Activated naive CD8-positive, alpha-beta T cell treated with anti-CD3 and anti-CD28 coated beads, Interleukin-2, amount 10 ng/mL, durations not matched to agents 7 days and 5 days (primary cell): ENCODE measurements around the gene SLC29A3. TPM values are rescaled to one million over a fixed set of nuclear protein-coding genes. Genes with fewer than 3 reads are reported as not detected.
A peak's percentile ranks its signal among the peaks of the same experiment; 100 is the strongest.

Experiments used
- ATAC-seq: fragments of 150-1000 bp; cut with Tn5 transposase; one replicate; pipeline ENCODE4 v1.10.0; 2021; ENCODE audit warnings: low read depth, moderate library complexity
- POLR2A ChIA-PET: fragments of 350-600 bp; sonication (Branson Sonifier 250); formaldehyde crosslinking; loops from one replicate; lab custom pipeline; 2021; ENCODE audit warnings: antibody characterized with exemption; lab: Charles Lee
- DNase-seq: peaks from one replicate; pipeline ENCODE4 v3.0.0; 2021
- H3K27ac Mint-ChIP-seq: one replicate; pipeline ENCODE4 v1.8.0; 2022; ENCODE audit warnings: mild to moderate bottlenecking, mixed read lengths
- H3K27me3 Mint-ChIP-seq: one replicate; pipeline ENCODE4 v1.8.0; 2022; ENCODE audit warnings: mild to moderate bottlenecking, moderate library complexity, mixed read lengths
- H3K36me3 Mint-ChIP-seq: one replicate; pipeline ENCODE4 v1.8.0; 2021; ENCODE audit warnings: mild to moderate bottlenecking, mixed read lengths
- H3K4me1 Mint-ChIP-seq: one replicate; pipeline ENCODE4 v1.8.0; 2021; ENCODE audit warnings: mixed read lengths
- H3K4me3 Mint-ChIP-seq: one replicate; pipeline ENCODE4 v1.8.0; 2022; ENCODE audit warnings: mild to moderate bottlenecking, moderate library complexity, mixed read lengths
- H3K9me3 Mint-ChIP-seq: one replicate; pipeline ENCODE4 v1.8.0; 2021; ENCODE audit warnings: mixed read lengths
- total RNA-seq, 2 experiments: library from RNA; stranded (reverse); gene quantifications; one replicate each; pipeline ENCODE4 v1.2.3, GENCODE V29; 2021

SLC29A3 gene
- total RNA-seq, 2 experiments from 2014 or later = 5.6 to 5.8 TPM

DNA sequence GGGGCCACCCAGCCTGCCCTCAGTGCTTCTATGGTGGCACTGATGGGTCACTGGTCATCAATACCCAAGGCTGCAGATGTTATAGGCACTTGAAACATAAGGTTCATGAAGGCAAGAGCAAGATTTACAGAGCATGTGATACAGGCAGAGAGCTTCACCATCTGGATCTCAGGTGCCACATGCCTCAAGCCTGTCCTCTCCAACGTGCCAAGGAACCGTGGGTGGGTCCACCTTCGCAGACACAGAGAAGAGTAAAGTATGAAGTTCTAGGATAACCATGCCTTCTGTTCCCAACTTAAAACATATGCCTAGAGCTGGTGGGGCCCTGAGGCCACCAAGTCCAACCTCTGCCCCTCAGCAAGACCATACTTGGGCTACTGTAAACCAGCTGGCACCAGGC, 51.0 kb downstream of the SLC29A3 start:
- Mint-ChIP-seq H3K27ac (no peak overlapping the region), H3K9me3 (no peaks in the 10 kb centered on the region), H3K36me3 (no peaks in the 10 kb centered on the region), H3K4me3 (no peak overlapping the region), H3K27me3 (peaks cover 6% of the 10 kb centered on the region), H3K4me1 (peaks cover 6% of the 10 kb centered on the region)
- no peak for DNase-seq
- no peak for ATAC-seq
- POLR2A ChIA-PET = no interaction called here

DNA sequence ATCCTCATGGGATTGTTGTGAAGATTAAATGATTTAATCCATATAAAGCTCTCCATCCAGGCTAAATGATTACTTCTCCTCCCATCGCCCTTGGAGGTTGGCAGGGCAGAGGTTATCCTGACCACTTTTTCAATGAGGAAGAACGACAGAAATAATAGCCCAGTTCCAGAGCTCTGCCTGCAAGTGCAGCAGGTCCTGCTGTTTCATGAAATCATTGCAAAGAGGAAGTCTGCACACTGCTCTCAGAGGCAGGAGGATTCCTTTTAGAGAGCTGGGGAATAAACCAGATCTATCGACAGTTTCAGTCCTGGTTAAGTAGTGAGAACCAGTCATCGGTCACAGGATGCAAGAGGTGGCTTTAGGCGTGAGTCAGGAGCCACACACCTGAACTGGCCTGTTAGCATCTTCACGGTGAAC, 52.7 kb downstream of the SLC29A3 start:
- Mint-ChIP-seq H3K4me1 (peaks cover 10% of the 10 kb centered on the region), H3K27ac (no peak overlapping the region), H3K36me3 (no peaks in the 10 kb centered on the region), H3K4me3 (no peak overlapping the region), H3K27me3 (peaks cover 6% of the 10 kb centered on the region), H3K9me3 (no peaks in the 10 kb centered on the region)
- POLR2A ChIA-PET = no interaction called here
- DNase-seq (no peak), ATAC-seq (no peak)

DNA sequence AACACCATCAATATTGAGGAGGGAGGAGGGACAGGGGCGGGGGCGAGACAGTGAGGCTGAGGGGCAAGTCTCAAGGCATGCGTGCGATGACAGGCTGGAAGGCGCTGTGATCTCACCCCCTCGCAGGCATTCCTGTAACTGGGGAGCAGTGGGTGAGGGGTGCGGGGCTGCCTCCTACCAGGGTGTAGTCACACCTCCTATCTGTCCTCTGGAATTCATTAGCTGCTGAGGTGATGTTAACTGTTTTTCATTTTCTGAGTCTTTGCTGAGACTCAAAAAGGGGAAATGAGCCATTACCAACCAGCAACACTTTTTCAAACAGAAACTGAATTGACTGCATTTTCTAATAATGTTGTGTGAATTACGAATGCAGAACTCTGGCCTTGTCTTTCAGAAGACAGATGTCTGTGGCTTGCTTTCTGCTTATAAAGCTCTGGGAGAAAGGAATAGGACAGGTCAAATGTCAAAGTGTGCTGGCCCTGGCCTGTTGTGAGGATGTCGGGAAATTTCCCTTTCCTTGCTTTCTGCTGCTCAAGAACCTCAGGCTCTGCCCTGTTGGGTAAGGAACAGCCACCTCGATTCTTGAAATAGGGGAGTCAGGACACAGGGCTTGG, 53.9 kb downstream of the SLC29A3 start:
- Mint-ChIP-seq H3K27ac (no peak overlapping the region), H3K36me3 (no peaks in the 10 kb centered on the region), H3K4me3 (no peak overlapping the region), H3K9me3 (no peaks in the 10 kb centered on the region), H3K4me1 (peaks cover 10% of the 10 kb centered on the region), H3K27me3 (peaks cover 6% of the 10 kb centered on the region)
- POLR2A ChIA-PET = no interaction called here
- DNase-seq (no peak), ATAC-seq (no peak)

DNA sequence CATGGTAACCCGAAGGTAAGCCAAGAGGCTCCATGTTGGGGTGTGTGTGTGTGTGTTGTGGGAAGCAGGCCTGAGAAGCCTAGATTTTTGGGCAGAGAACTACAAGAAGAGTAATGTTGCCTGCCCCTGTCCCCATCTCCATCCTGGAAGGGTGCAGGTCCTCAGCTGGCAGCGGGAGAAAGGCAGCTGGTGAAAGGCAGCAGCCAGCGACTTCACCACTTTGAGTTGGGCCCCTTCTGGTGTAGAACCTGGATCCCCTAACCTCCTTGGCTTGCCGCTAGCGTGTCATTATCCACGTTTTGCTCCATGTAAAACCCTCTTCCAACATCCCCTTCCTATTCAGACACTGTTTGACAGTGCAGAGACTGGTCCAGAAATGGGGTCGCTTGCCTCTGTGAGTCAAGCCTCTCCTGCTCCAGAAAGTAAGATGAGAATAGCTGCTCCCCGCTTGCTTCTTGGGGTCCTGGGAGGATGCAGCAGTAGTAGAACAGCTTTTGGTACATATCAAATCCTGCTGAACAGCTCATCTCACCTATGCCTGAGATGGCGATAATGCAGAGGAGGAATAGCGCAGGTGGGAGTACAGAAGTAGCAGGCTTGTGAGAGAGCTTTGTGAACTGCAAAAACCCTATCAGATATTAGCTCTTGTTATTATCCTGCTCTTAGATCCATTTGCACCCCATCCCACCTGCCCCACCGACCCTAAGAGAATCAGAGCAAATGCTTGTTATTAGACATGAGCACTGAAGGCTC, 55.6 kb downstream of the SLC29A3 start:
- ATAC-seq (no peak), DNase-seq (no peak)
- Mint-ChIP-seq H3K27me3 (peaks cover 6% of the 10 kb centered on the region), H3K4me3 (no peak overlapping the region), H3K36me3 (no peaks in the 10 kb centered on the region), H3K4me1 (peaks cover 10% of the 10 kb centered on the region), H3K27ac (no peak overlapping the region), H3K9me3 (no peaks in the 10 kb centered on the region)
- POLR2A ChIA-PET = no interaction called here

DNA sequence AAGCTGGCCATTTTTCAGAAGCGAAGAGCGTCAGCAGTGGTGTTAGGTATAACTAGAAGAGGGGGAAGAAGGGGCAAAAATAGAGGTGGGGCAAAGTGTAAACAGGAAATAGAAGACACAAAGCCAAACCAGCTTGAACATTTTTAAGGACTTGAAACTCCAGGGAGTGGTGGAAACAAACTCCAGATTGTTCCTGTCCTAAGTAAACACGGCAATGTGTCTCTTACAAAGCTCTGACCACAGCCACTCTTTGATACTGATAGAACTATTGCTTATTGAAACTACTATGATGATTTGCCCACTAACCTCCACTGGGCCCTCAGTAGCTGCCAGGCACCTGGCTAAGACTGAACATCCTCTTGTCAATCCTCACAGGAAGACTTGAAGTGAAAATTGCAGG, 56.9 kb downstream of the SLC29A3 start:
- Mint-ChIP-seq H3K9me3 (no peaks in the 10 kb centered on the region), H3K4me1 (peaks cover 10% of the 10 kb centered on the region), H3K27ac (no peak overlapping the region), H3K27me3 (peaks cover 5% of the 10 kb centered on the region), H3K4me3 (peak overlapping the region; percentile 75), H3K36me3 (no peaks in the 10 kb centered on the region)
- no peak for ATAC-seq
- POLR2A ChIA-PET = no interaction called here
- no peak for DNase-seq

DNA sequence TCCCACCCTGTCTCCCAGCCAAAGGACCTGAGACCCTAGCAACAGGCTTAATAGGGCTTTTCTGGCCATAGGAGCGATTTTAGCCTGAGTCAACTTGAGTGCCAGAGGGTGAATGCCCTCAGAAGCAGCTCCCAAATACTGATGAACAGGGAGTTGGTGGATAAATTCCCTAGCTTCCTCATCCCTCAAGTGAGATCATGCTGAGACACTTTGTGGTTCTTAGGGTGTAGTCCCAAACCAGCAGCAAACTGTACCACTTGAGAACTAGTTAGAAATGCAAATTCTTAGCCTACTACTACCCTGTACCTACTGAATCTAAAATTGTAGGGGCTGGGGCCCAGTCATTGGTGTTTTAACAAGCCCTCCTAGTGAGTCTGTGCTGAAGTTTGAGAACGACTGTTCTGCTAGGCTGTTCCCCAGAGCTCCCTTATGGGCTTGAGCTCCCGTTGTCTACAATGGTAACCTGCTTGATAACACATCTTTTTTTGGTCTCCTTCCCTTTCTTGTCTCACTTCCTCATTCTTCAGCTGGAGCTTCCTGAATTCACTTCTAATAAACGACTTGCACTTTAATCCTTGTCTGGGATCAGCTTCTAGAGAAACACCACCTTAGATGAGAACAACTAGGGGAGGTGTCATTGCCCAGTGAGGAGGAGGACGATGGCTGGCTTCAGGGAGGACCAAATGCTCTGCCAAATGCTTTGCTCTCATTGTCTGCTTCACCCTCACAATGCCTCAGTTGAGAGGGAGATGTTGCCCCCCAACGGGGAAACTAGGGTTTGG, 59.5 kb downstream of the SLC29A3 start:
- H3K27ac Mint-ChIP-seq = no peak overlapping the region
- peaks cover 2% of the 10 kb centered on the region for H3K27me3 Mint-ChIP-seq
- POLR2A ChIA-PET = interaction anchor here (1.1 to 1.7 kb wide), 2 partner anchors 60 to 395 kb away, joined by 3 to 4 read pairs; partner anchors contain the start of genes SLC29A3 and VSIR
- no peaks in the 10 kb centered on the region for H3K9me3 Mint-ChIP-seq
- no peaks in the 10 kb centered on the region for H3K36me3 Mint-ChIP-seq
- no peak overlapping the region for H3K4me3 Mint-ChIP-seq
- H3K4me1 Mint-ChIP-seq = peaks cover 8% of the 10 kb centered on the region
- ATAC-seq (no peak), DNase-seq (no peak)

DNA sequence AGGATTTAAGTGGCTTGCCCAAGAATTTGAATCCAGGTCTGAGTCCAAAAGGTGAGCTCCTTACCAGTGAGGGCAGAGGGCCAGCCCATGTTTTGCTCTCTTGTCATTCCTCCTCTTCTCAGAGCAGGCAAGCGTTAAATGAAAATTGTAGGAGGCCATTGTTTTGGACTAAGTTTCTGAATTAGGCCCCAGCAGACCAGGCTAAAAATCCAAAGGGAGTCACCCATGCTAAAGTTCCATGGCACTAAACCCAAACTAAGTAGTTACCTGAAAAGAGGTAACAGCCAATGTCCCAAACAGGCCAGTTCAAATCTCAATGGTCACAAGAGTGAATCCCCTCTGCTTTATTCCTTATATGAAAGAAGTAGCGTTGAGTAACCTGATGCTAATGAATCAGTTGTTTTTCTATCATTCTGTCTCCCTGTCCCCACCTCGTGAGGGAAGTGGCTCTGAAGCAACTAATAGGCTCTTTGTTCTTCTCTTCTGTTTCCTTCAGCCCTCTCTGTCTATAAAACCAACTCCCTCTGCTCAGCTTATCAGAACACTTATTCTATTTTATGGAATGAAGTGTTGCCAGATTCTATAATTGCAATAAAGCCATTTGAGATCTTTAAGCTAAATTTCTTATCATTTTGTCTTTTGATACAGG, 60.2 kb downstream of the SLC29A3 start:
- POLR2A ChIA-PET = no interaction called here
- Mint-ChIP-seq H3K9me3 (no peaks in the 10 kb centered on the region), H3K27me3 (peaks cover 2% of the 10 kb centered on the region), H3K27ac (no peak overlapping the region), H3K4me1 (peaks cover 8% of the 10 kb centered on the region), H3K4me3 (no peak overlapping the region), H3K36me3 (no peaks in the 10 kb centered on the region)
- DNase-seq (no peak), ATAC-seq (no peak)

DNA sequence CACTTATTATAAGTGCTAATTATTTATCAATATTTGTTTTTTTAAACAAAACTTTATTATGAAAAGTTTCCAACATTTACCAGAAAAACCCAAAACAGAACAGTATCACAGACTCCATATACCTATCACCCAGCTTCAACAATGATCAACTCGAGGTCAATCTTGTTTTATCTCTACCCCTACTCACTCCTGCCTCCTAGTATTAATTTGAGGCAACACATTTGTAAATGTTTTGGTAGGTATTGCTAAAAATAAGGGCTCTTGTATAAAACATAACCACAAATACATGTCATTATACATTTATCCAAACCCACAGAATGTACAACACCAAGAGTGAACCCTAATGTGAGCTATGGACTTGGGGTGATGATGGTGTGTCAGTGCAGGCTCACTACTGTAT, 61.8 kb downstream of the SLC29A3 start:
- no peak for DNase-seq
- H3K9me3 Mint-ChIP-seq = no peaks in the 10 kb centered on the region
- POLR2A ChIA-PET = no interaction called here
- peaks cover 2% of the 10 kb centered on the region for H3K27me3 Mint-ChIP-seq
- no peak overlapping the region for H3K27ac Mint-ChIP-seq
- ATAC-seq = no peak
- H3K36me3 Mint-ChIP-seq = no peaks in the 10 kb centered on the region
- H3K4me1 Mint-ChIP-seq = peaks cover 8% of the 10 kb centered on the region
- H3K4me3 Mint-ChIP-seq = no peak overlapping the region

DNA sequence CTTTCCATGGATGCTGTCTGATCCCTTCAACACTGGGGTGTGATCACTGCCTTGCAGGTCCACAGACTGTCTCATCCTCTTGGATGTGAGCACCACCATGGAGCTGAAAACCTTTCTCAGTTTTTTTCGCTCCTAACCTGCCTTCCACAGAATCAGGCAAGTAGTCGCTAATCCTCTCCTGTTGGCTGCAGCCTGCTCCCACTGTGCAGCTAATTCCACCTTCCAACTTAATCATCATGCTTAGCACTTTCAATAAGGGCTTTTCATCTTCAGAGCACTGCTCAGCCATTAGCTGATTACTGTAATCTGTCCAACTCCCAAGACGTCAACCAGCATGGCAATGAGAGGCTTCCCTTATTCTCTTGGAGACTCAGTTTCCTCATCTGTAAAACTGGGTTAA, 62.6 kb downstream of the SLC29A3 start:
- POLR2A ChIA-PET = no interaction called here
- no peak for ATAC-seq
- no peak overlapping the region for H3K27ac Mint-ChIP-seq

DNA sequence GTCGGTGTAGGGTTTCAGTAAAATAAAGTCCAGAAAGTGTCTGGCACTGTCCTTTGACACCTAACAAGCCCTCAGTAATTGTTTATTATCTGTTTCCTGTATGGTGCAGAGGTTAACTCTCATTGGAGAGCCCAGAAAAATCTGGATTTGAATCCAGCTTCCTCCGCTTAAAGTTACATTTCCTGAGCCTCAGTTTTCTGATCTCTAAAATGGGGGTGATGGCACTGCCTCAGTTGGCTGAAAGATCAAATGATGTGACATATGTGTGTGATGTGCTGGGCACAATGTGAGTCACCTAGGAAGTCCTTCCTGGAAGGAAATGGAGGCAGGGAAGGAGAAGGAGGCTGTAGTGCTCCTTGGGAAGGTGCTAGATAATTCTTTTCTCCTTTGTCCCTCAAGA, 63.0 kb downstream of the SLC29A3 start:
- Mint-ChIP-seq H3K27ac (no peak overlapping the region), H3K27me3 (peaks cover 5% of the 10 kb centered on the region), H3K9me3 (no peaks in the 10 kb centered on the region), H3K36me3 (no peaks in the 10 kb centered on the region), H3K4me3 (no peak overlapping the region), H3K4me1 (peaks cover 5% of the 10 kb centered on the region)
- POLR2A ChIA-PET = no interaction called here
- DNase-seq (no peak), ATAC-seq (no peak)

More for the DNA sequence above, 62.6 kb downstream of the SLC29A3 start:
- H3K4me1 Mint-ChIP-seq = peaks cover 5% of the 10 kb centered on the region
- H3K9me3 Mint-ChIP-seq = no peaks in the 10 kb centered on the region
- no peaks in the 10 kb centered on the region for H3K36me3 Mint-ChIP-seq
- DNase-seq = no peak
- H3K27me3 Mint-ChIP-seq = peaks cover 5% of the 10 kb centered on the region
- H3K4me3 Mint-ChIP-seq = no peak overlapping the region

DNA sequence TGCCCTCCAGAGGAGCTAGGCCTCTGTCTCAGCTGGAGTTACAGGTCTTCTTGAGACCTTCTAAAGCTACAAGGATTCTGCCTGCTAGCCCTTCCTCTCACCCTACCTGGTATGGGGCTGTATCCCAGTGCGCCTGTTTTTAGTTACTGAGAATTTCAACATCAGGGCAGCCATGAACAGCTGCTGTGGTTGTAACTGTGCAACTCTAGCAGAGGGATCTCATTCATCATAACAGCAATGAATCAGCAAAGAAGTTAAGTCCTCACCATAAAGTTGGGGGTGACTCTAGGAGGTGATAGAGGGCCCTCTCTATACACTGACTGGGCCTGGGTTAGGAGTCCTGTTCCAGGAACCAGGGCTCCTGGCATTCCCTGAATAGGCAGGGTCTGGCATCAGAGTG, 63.7 kb downstream of the SLC29A3 start:
- no peaks in the 10 kb centered on the region for H3K9me3 Mint-ChIP-seq
- H3K36me3 Mint-ChIP-seq = no peaks in the 10 kb centered on the region
- no peak overlapping the region for H3K4me3 Mint-ChIP-seq
- H3K27ac Mint-ChIP-seq = no peak overlapping the region
- peaks cover under 1% of the 10 kb centered on the region for H3K4me1 Mint-ChIP-seq
- DNase-seq (no peak), ATAC-seq (no peak)
- peaks cover 7% of the 10 kb centered on the region for H3K27me3 Mint-ChIP-seq
- POLR2A ChIA-PET = no interaction called here

DNA sequence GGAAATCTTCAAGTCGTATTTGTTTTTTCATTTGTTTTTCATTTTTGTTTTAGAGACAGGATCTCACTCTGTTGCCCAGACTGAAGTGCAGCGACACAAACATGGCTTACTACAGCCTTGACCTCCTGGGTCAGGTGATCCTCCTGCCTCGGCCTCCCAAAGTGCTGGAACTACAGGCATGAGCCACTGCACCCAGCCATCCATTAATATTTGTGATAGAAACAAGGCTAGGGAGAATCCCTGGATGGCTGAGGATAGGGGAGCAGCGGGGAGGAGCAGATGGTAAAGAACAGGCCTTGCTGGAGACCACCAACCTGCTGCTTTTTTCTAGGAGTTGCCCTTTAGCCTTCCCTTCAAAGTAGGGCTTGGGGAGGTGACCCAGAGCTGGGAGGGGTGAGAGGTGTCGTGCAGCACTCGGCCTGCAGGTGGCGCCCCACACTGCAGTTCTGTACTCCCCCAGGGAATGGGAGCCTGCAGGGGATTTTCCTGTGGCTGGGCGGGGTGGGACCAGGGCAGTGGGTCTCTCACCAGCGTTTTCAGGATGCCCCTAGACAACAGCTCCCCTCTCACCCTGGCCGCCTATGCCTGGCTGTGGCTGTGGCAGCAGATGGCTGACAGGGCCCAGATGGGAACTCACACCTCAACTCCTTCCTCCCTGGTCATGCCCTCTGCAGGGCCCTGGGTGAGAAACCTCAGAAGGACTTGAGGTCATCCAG, 65.1 kb downstream of the SLC29A3 start:
- Mint-ChIP-seq H3K27ac (no peak overlapping the region), H3K9me3 (no peaks in the 10 kb centered on the region), H3K36me3 (no peaks in the 10 kb centered on the region), H3K27me3 (peaks cover 16% of the 10 kb centered on the region), H3K4me3 (no peak overlapping the region), H3K4me1 (no peaks in the 10 kb centered on the region)
- ATAC-seq = peak; percentile 83
- DNase-seq = peak; percentile 85
- POLR2A ChIA-PET = no interaction called here

DNA sequence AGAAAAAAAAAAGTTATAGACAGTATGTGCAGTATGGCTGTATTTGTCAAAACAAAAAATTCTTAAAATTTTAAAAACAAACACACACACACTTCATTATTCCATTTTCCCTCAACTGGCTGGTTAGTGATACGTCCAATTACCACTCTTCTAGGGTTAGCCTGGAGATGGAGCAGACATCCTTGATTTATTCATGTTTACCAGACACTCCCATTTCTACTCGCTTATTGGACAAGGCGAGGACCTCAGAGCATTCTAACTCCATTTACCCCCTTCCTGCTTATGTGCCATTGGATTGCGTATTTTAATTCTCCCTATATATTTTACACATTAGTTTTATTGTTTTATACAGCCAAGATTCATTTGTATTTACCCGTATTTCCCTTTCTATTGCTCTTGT, 69.1 kb downstream of the SLC29A3 start:
- ATAC-seq (no peak), DNase-seq (no peak)
- Mint-ChIP-seq H3K4me3 (no peak overlapping the region), H3K27me3 (peaks cover 27% of the 10 kb centered on the region), H3K9me3 (no peaks in the 10 kb centered on the region), H3K27ac (no peak overlapping the region), H3K36me3 (no peaks in the 10 kb centered on the region), H3K4me1 (no peaks in the 10 kb centered on the region)
- POLR2A ChIA-PET = no interaction called here
